GM19438 (cell line): ENCODE data around the gene SLC38A10.

Experiments used
- ATAC-seq: cut with Tn5 transposase; IDR thresholded peaks from one replicate; pipeline ENCODE4 v1.9.1; 2021; ENCODE audit warnings: low read depth; ENCODE audit not compliant: unreplicated experiment

The SLC38A10 gene

GRCh38 chr17:81212365-81212764 is 82.7 kb downstream of the SLC38A10 start:
- ATAC-seq = no peak

DNA sequence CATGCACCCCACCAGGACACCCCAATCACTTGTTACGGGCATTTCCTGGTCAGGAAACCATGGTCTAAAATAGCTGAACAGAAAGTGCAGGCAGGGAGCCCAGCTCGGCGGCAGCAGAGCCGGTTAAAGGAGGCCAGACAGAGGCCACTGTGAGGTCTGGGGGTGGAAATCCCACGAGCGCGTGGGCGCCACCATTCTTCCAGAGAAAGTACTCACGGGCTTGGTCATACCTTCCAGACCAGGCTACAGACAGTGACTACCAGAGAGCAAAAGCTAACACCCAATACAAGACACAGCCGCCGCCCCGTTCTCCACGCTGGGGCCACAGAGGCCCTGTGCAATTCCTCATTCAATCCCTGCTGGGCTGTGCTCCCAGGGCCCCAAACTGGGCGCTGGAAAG is 84.2 kb downstream of the SLC38A10 start:
- no peak for ATAC-seq

- no peak for ATAC-seq
Observed at GRCh38 chr17:81210466-81210865, 84.6 kb downstream of the SLC38A10 start.

DNA sequence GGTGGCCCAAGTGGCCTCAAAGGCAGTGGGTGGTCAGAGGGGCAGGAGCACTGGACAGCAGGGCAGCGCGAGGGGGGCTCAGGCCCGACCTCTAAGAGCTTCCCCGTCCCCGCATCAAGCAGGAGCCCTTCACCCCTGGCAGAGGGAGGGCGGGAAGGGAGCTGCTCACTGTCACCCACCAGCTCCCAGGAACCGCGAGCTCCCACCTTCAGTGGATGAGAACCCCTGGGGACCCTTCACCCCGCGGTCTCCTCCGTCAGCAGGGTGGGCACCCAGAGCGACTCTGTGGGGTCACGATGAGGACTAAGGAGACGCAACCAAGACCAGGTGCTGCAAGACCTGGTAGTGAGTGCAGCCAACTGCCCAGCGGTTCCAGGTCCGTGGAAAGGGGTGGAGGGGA is 86.0 kb downstream of the SLC38A10 start:
- ATAC-seq = no peak

- no peak for ATAC-seq
Observed at GRCh38 chr17:81208651-81209050, 86.5 kb downstream of the SLC38A10 start.

GRCh38 chr17:81207610-81208581 is 87.2 kb downstream of the SLC38A10 start:
- ATAC-seq = no peak

- no peak for ATAC-seq
Observed at GRCh38 chr17:81206657-81207056, 88.5 kb downstream of the SLC38A10 start.

DNA sequence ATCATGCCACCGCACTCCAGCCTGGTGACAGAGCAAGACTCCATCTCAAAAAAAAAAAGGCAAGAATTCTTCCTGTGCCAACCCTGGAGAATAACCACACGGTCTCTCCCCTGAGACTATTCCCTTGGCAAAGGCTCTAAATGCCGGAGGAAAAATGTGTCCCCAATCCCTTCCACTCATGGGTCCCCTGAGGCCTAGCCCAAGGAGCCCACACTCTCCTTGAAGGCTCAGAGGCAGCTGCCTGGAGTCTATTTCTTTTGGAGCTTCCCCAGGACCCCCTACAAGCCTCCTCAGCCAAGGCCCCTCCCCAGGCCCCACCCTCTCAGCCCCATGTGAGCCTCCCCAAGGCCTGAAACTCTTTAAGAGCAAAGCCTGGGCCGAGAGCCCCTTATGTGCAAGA is 88.9 kb downstream of the SLC38A10 start:
- ATAC-seq = no peak

- ATAC-seq = no peak
Observed at GRCh38 chr17:81204578-81204977, 90.5 kb downstream of the SLC38A10 start.

DNA sequence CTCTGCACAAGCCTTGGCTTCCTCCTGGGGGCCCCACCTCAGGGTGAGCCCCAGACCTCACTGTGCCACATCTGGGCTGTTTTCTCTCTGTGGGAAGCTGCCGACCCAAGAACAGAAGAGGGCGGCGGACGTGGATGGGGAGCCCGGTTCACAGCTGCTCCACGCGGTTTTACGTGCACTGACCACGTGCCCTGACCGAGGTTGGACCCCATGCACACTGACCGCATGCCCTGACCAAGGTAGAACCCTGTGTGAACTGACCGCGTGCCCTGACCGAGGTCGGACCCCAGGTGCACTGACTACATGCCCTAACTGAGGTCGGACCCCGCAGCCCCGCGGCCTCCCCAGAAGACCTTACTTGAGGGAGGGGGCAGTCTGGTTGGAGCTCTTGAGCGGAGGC is 92.0 kb downstream of the SLC38A10 start:
- ATAC-seq = no peak

DNA sequence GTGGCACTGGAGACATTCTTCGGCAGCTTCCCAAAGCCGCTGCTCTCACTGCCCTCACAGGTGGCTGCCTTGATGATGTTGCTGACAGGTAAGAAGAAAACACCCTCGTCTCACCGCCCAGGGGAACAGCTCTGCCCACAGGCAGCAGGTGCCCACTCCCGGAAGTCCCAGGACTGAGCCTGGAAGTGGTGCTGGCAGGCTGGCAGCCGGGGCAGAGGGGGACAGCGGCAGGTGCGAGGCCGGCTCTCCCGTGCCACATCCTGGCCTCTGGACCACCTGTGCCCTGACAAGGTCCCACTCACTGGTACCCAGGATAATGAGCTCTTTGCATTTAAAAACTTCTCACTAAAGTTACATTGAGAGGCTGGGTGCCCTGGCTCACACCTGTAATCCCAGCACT is 92.8 kb downstream of the SLC38A10 start:
- ATAC-seq = no peak

- ATAC-seq = no peak
Observed at GRCh38 chr17:81200695-81201580, 94.2 kb downstream of the SLC38A10 start.

- no peak for ATAC-seq
Observed at GRCh38 chr17:81200201-81200600, 94.9 kb downstream of the SLC38A10 start.

- no peak for ATAC-seq
Observed at GRCh38 chr17:81199482-81199830, 95.7 kb downstream of the SLC38A10 start.

DNA sequence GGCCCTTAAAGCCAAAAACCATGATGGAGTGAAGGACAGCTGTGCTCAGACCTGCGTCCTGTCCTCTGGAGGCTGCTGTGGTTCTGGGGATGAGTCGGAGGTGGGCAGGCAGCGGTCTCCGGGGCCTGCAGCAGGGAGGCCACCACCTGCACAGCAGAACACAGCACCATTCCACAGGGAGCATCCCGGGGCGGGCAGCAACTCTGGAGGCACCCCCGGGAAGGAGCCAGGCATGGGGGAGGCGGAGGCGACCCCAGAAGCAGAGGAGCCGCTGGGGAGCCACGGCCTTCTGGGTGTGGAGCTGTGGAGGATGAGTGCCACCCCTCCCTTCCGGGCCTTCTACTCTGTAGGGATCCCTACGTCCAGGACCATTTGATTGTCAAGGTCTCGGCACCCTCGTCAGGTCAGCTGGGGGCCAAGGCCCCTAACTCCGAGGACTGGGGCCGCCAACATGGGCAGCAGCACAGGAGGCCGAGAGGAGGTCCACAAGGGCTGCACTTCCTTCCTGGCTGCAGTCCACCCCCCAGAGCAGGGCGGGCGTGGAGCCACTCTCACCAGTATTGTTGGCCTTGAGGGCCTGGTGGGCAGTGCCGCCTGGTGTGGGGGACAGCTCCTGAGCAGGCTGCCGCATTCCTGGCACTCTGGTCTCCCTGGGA is 96.2 kb downstream of the SLC38A10 start:
- ATAC-seq = no peak

DNA sequence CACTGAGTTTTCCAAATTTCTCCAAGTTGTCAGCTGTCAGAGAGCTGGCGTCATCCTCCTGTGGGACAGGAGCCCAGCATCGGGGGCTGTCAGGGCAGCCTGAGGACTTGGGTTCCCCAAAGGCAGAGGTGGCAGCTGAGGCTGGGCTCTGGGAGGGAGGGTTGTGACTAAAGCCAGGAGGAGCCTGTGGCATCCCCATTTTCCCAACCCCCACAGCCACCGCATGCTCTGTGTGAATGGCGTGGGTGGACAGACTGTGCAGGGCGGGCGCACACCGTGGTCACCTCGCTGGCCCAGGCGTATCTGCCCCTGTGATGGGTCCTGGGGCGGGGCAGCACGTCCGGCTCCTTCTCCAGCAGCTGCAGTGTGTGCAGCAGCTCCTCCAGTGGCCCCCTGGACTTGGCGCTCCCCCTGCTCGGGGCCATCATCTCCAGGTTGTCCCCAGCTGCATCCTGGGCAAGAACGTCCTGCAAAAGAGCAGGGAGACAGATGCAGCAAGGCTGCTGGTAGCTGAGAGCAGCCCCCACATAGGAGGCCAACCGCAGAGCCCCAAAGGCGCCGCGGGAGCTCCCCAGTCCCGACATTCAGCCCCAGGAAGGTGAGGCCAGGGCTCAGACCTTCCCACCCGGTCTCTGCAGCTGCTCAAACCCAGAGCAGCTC is 97.1 kb downstream of the SLC38A10 start:
- no peak for ATAC-seq

GRCh38 chr17:81197409-81197795 is 97.7 kb downstream of the SLC38A10 start:
- ATAC-seq = no peak

DNA sequence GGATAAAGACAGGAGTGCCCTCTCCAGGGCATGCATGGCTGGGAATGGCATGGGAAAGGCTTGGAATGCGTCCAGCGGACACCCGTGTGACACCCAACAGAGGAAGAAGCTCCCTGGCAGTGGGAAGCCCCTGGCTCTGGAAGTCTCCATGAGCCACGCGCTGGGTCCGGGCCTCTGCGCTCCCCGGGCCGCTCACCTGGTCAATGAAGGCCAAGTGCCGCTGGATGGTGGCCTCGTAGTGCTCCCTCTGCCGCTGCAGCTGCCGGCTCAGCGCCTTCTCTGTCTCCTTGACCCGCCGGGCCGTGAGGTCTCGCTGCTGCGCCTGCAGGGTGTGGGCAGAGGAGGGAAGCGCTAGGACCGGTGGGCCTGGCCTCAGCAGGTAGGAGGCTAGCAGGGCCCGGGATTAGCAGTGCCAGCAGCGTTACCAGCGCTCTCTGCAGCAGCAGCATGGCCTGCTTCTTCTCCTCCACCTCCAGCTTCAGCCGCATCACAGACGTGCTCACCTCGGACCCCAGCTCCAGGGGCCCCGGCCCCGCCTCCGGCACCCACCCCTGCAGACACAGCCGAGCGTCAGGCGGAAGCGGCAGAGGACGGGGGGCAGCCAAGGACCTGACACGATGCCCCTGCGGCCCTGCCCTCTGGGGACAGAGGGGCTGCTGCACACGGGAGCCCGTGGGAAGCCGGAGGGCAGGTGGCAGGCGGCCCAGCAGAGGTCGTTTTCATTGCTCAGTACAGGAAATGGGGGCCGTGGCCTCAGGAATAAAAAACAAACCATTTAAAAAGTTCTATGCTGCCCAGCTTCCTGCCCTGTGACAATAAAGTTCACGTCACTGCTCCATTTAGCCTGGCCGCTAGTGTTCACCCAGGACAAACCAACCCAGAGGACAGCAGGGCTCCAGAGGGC is 98.3 kb downstream of the SLC38A10 start:
- ATAC-seq = no peak

DNA sequence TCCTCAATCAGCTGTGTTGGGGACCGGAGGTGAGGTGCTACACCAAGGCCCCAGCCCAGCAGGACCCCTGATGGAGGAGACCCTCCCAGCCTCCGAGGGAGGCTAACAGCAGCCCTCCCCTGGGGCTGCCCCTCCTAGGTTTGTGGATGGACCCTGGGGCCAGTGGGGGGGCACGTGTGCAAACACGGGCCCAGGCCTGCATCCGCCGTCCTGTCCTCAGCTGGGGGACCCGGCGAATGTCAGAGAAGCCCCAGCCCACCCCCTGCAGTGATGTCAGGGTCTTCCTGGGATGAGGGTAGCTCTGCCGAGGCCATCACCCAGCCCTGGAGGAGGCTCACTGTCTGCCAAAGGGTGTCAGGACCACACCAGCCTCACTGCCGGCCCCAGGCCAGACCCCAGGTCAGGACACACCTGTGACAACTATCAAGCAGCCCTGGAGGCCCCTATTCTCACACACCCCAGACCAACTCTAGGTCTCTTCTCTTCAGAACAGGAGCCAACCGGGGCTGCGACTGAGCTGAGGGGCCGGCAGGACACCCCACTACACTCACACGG is 99.1 kb downstream of the SLC38A10 start:
- ATAC-seq = no peak
